ENCODE data around the gene SLC26A5.

GRCh38 chr7:103487419-103487818 is 41.4 kb upstream of the SLC26A5 start:
- TF ChIP-seq, protein P1, sequence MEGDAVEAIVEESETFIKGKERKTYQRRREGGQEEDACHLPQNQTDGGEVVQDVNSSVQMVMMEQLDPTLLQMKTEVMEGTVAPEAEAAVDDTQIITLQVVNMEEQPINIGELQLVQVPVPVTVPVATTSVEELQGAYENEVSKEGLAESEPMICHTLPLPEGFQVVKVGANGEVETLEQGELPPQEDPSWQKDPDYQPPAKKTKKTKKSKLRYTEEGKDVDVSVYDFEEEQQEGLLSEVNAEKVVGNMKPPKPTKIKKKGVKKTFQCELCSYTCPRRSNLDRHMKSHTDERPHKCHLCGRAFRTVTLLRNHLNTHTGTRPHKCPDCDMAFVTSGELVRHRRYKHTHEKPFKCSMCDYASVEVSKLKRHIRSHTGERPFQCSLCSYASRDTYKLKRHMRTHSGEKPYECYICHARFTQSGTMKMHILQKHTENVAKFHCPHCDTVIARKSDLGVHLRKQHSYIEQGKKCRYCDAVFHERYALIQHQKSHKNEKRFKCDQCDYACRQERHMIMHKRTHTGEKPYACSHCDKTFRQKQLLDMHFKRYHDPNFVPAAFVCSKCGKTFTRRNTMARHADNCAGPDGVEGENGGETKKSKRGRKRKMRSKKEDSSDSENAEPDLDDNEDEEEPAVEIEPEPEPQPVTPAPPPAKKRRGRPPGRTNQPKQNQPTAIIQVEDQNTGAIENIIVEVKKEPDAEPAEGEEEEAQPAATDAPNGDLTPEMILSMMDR (IDR thresholded peaks at IDR 0.05), result no peak
- no peak for TF ChIP-seq POLR2AphosphoS5 (IDR thresholded peaks at IDR 0.05)
- TF ChIP-seq EP300 (IDR thresholded peaks at IDR 0.05), result no peak

Data from sigmoid colon (tissue), 4 donors.